Nephron (organoid): ENCODE results near the gene PSEN2.

Experiments
- H3K27ac Mint-ChIP-seq, 3 experiments: 2 replicates each; pipeline ENCODE4 v1.8.0; 2020; ENCODE audit warnings: mixed read lengths in 3 of 3, mild to moderate bottlenecking in 2 of 3, moderate library complexity in 1 of 3
- H3K27me3 Mint-ChIP-seq: 2 replicates; pipeline ENCODE4 v1.8.0; 2021; ENCODE audit warnings: low read depth, mild to moderate bottlenecking, moderate library complexity, mixed read lengths
- H3K36me3 Mint-ChIP-seq: 2 replicates; pipeline ENCODE4 v1.8.0; 2020; ENCODE audit warnings: low read depth, mixed read lengths
- H3K4me1 Mint-ChIP-seq: 2 replicates; pipeline ENCODE4 v1.8.0; 2020; ENCODE audit warnings: mixed read lengths
- H3K4me3 Mint-ChIP-seq, 3 experiments: 2 replicates each; pipeline ENCODE4 v1.8.0; 2020; ENCODE audit warnings: mild to moderate bottlenecking in 3 of 3, mixed read lengths in 3 of 3, moderate library complexity in 2 of 3
- H3K9me3 Mint-ChIP-seq: 2 replicates; pipeline ENCODE4 v1.8.0; 2020; ENCODE audit warnings: mixed read lengths
- CTCF ChIP-seq, 3 experiments: fragments of 200-600 bp; sonication (generic); IDR thresholded peaks; one replicate each; pipeline ENCODE4 v1.5.0; 2021; ENCODE audit warnings: antibody characterized with exemption in 3 of 3; ENCODE audit not compliant: unreplicated experiment in 3 of 3

The PSEN2 gene

GRCh38 chr1:226887006-226887405 lies 16.6 kb downstream of the PSEN2 start:
- Mint-ChIP-seq H3K36me3 (peaks cover 21% of the 10 kb centered on the region), H3K9me3 (no peaks in the 10 kb centered on the region), H3K4me1 (peaks cover 37% of the 10 kb centered on the region), H3K27me3 (no peaks in the 10 kb centered on the region), H3K4me3 (no peak overlapping the region), H3K27ac (no peak overlapping the region)
- no peak for TF ChIP-seq CTCF (IDR thresholded peaks at IDR 0.05; ENCODE audit: unreplicated experiment in 3 of 3)

GRCh38 chr1:226888021-226888420 lies 17.6 kb downstream of the PSEN2 start:
- peaks cover 27% of the 10 kb centered on the region for H3K4me1 Mint-ChIP-seq
- no peaks in the 10 kb centered on the region for H3K27me3 Mint-ChIP-seq
- H3K36me3 Mint-ChIP-seq = peaks cover 13% of the 10 kb centered on the region
- H3K9me3 Mint-ChIP-seq = no peaks in the 10 kb centered on the region
- no peak overlapping the region for H3K4me3 Mint-ChIP-seq
- no peak overlapping the region for H3K27ac Mint-ChIP-seq
- no peak for TF ChIP-seq CTCF (IDR thresholded peaks at IDR 0.05; ENCODE audit: unreplicated experiment in 3 of 3)

- no peak for TF ChIP-seq CTCF (IDR thresholded peaks at IDR 0.05; ENCODE audit: unreplicated experiment in 3 of 3)
- no peak overlapping the region for H3K4me3 Mint-ChIP-seq
- no peaks in the 10 kb centered on the region for H3K27me3 Mint-ChIP-seq
- peaks cover 13% of the 10 kb centered on the region for H3K36me3 Mint-ChIP-seq
- no peaks in the 10 kb centered on the region for H3K9me3 Mint-ChIP-seq
- peaks cover 20% of the 10 kb centered on the region for H3K4me1 Mint-ChIP-seq
- no peak overlapping the region for H3K27ac Mint-ChIP-seq
These were observed 18.4 kb downstream of the PSEN2 start for GRCh38 chr1:226888816-226889215.

- TF ChIP-seq CTCF (IDR thresholded peaks at IDR 0.05; ENCODE audit: unreplicated experiment in 3 of 3) = no peak
- H3K27me3 Mint-ChIP-seq = no peaks in the 10 kb centered on the region
- no peak overlapping the region for H3K4me3 Mint-ChIP-seq
- no peaks in the 10 kb centered on the region for H3K9me3 Mint-ChIP-seq
- peaks cover 16% of the 10 kb centered on the region for H3K4me1 Mint-ChIP-seq
- H3K27ac Mint-ChIP-seq = no peak overlapping the region
- peaks cover 13% of the 10 kb centered on the region for H3K36me3 Mint-ChIP-seq
These were observed 19.4 kb downstream of the PSEN2 start for GRCh38 chr1:226889616-226890330.

- no peak for TF ChIP-seq CTCF (IDR thresholded peaks at IDR 0.05; ENCODE audit: unreplicated experiment in 3 of 3)
- Mint-ChIP-seq H3K9me3 (no peaks in the 10 kb centered on the region), H3K4me1 (peaks cover 14% of the 10 kb centered on the region)
These were observed 20.1 kb downstream of the PSEN2 start for GRCh38 chr1:226890331-226891108.

More at GRCh38 chr1:226890331-226891108, 20.1 kb downstream of the PSEN2 start:
- H3K27me3 Mint-ChIP-seq = no peaks in the 10 kb centered on the region
- no peak overlapping the region for H3K4me3 Mint-ChIP-seq
- H3K36me3 Mint-ChIP-seq = peaks cover 17% of the 10 kb centered on the region
- no peak overlapping the region for H3K27ac Mint-ChIP-seq
